K562 (cell line): ENCODE measurements around the gene HNRNPF. TPM values are rescaled to one million over a fixed set of nuclear protein-coding genes. Genes with fewer than 3 reads are reported as not detected.

ENCODE experiments used
- CREBBP ChIP-seq: IDR thresholded peaks from one replicate; pipeline ENCODE4 v1.6.1; 2012; ENCODE audit warnings: low read depth, mild to moderate bottlenecking, control low read depth, inconsistent platforms, low read length
- ETV6 ChIP-seq, 3 experiments: fragments of 150-350 bp in 1 of 3; sonication (generic) in 1 of 3; formaldehyde crosslinking in 1 of 3; IDR thresholded peaks; 2 replicates each; pipeline versions ENCODE4 v1.6.1 to v1.8.0; 2014 to 2022; ENCODE audit warnings: borderline replicate concordance in 2 of 3, low read depth in 2 of 3, antibody characterized with exemption in 1 of 3, low read length in 1 of 3, mild to moderate bottlenecking in 1 of 3, missing genetic modification reagents in 1 of 3
- MGA ChIP-seq: fragments of 450-650 bp; IDR thresholded peaks from 2 replicates; pipeline ENCODE4 v1.6.1; 2016; ENCODE audit warnings: mild to moderate bottlenecking, moderate library complexity
- NFATC3 ChIP-seq: fragments of 450-650 bp; IDR thresholded peaks from 2 replicates; pipeline ENCODE4 v1.6.1; 2017; ENCODE audit warnings: mild to moderate bottlenecking
- RBM25 ChIP-seq: fragments of 200-400 bp; formaldehyde crosslinking; IDR thresholded peaks from 2 replicates; pipeline ENCODE4 v1.6.1; 2018; ENCODE audit warnings: low read length, low read depth, moderate library complexity; ENCODE audit not compliant: severe bottlenecking
- RNF2 ChIP-seq: sonication (generic); IDR thresholded peaks from 2 replicates; pipeline ENCODE4 v1.6.1; 2016
- RUNX1 ChIP-seq: sonication (generic); IDR thresholded peaks from 2 replicates; pipeline ENCODE4 v1.6.1; 2016; ENCODE audit warnings: antibody characterized with exemption, low read depth
- ZFP1 ChIP-seq: fragments of 450-650 bp; formaldehyde crosslinking; IDR thresholded peaks from 2 replicates; pipeline ENCODE4 v1.4.0; 2020; ENCODE audit warnings: mild to moderate bottlenecking, mixed read lengths
- ZNF133 ChIP-seq: fragments of 250-450 bp; sonication (Bioruptor Pico); IDR thresholded peaks from 2 replicates; pipeline ENCODE4 v1.4.0; 2020; ENCODE audit warnings: mild to moderate bottlenecking
- ZNF592 ChIP-seq: fragments of 450-650 bp; IDR thresholded peaks from 2 replicates; pipeline ENCODE4 v1.6.1; 2017; ENCODE audit warnings: antibody characterized with exemption, mild to moderate bottlenecking
- polyA plus RNA-seq, 8 experiments: library from polyadenylated mRNA; depleted of rRNA in 4 of 8; stranded (reverse) in 5 of 8; unstranded in 3 of 8; fragments of >200 nt; fragmentation: Nextera tagmentation in 2 of 8; fragmentation: Illumina TruSeq in 1 of 8; extraction: Ambion mirVana in 2 of 8; extraction: Trizol in 1 of 8; gene quantifications; 2 replicates each; pipeline versions ENCODE4 v1.2.1 to v1.2.3, GENCODE V29; 2011 to 2014; ENCODE audit warnings: inconsistent platforms in 1 of 8, missing spikeins in 1 of 8
- total RNA-seq, 7 experiments: library from RNA; depleted of rRNA in 6 of 7; stranded (reverse); fragments of >200 nt in 6 of 7; fragmentation: Illumina TruSeq in 2 of 7; extraction: Trizol in 2 of 7; gene quantifications; 2 replicates each; pipeline versions ENCODE4 v1.2.1 to v1.2.3, GENCODE V29; 2011 to 2021; ENCODE audit warnings: low replicate concordance in 1 of 7

The HNRNPF gene
- total and polyA plus RNA-seq, 9 of the 15 experiments (the other 6 are each of a cell fraction or from before 2014, with no cell fraction given) = 192 to 489 (median 416) TPM

- TF ChIP-seq ETV6 (IDR thresholded peaks at IDR 0.05; ENCODE audit: borderline replicate concordance in 1 of 2, low read depth in 2 of 2, low read length in 1 of 2) (no peak), ETV6 (CRISPR knock-in tag; IDR thresholded peaks at IDR 0.05; ENCODE audit: borderline replicate concordance) (no peak), ZNF592 (peak; percentile 64; the same call in 1 of the 2 replicates), RNF2 (0 out of 2 replicates have a peak, but pooled peaks have one; percentile 23), RUNX1 (peak; percentile 64; the same call in 1 of the 2 replicates), NFATC3 (no peak), ZNF133 (CRISPR knock-in tag) (no peak), RBM25 (no peak), ZFP1 (no peak), MGA (peak; percentile 89), CREBBP (no peak)
These were observed 6.6 kb upstream of the HNRNPF start (continued) for GRCh38 chr10:43415544-43415943.
